GM13977 (cell line): ENCODE measurements around the gene BARHL1.

Experiments
- DNase-seq: peaks from one replicate; pipeline ENCODE4 v3.0.0; 2012; ENCODE audit warnings: low spot score
- in situ Hi-C: fragments of 300-500 bp; cut with MboI; formaldehyde crosslinking; loops from one replicate; pipeline ENCODE4 v1.12.0; 2022; ENCODE audit warnings: low sequenced_read_pairs, low pct_unique_long_range_greater_than_20kb, mixed read lengths, inconsistent platforms; ENCODE audit not compliant: unreplicated experiment
- TF ChIP-seq, protein P1 (sequence below): IDR thresholded peaks from 2 replicates; pipeline ENCODE4 v1.5.1; 2012; ENCODE audit warnings: mild to moderate bottlenecking, control low read depth; ENCODE audit not compliant: insufficient read depth; ENCODE audit errors: extremely low read depth, missing control alignments

The BARHL1 gene

DNA sequence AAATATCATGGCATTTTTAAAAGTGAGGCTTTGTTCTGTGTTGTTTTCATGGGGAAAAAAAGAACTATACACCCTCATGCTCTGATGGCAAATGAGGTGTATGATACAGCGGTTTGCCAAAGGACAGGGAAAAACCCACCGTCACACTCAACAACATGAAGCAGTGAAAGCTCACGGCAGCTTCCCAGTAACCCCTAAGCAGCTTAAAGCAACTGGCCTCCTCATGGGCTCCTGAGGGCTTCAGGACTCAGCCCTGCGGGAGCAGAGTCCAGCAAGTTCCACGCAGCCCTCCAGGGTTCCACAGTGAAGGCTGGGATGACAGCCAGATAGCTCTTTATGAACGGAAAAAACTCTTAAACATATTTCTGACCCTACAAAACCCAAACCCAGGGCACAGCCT is 12.9 kb downstream of the BARHL1 start:
- TF ChIP-seq, protein P1, sequence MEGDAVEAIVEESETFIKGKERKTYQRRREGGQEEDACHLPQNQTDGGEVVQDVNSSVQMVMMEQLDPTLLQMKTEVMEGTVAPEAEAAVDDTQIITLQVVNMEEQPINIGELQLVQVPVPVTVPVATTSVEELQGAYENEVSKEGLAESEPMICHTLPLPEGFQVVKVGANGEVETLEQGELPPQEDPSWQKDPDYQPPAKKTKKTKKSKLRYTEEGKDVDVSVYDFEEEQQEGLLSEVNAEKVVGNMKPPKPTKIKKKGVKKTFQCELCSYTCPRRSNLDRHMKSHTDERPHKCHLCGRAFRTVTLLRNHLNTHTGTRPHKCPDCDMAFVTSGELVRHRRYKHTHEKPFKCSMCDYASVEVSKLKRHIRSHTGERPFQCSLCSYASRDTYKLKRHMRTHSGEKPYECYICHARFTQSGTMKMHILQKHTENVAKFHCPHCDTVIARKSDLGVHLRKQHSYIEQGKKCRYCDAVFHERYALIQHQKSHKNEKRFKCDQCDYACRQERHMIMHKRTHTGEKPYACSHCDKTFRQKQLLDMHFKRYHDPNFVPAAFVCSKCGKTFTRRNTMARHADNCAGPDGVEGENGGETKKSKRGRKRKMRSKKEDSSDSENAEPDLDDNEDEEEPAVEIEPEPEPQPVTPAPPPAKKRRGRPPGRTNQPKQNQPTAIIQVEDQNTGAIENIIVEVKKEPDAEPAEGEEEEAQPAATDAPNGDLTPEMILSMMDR, result no peak
- in situ Hi-C loops, result no loop called here
- DNase-seq, result no peak

GRCh38 chr9:132596200-132596599 is 13.8 kb downstream of the BARHL1 start:
- in situ Hi-C loops, result no loop called here
- TF ChIP-seq, protein P1, result no peak
- no peak for DNase-seq

- TF ChIP-seq, protein P1, result no peak
- in situ Hi-C loops, result no loop called here
Measured at GRCh38 chr9:132597073-132597775, 14.8 kb downstream of the BARHL1 start.

GRCh38 chr9:132600326-132600984 is 18.0 kb downstream of the BARHL1 start:
- TF ChIP-seq, protein P1, result no peak
- in situ Hi-C loops, result no loop called here
- no peak for DNase-seq

More at GRCh38 chr9:132597073-132597775, 14.8 kb downstream of the BARHL1 start:
- DNase-seq, result no peak

GRCh38 chr9:132602207-132602606 is 19.8 kb downstream of the BARHL1 start:
- in situ Hi-C loops, result no loop called here
- DNase-seq, result no peak
- TF ChIP-seq, protein P1, result no peak

DNA sequence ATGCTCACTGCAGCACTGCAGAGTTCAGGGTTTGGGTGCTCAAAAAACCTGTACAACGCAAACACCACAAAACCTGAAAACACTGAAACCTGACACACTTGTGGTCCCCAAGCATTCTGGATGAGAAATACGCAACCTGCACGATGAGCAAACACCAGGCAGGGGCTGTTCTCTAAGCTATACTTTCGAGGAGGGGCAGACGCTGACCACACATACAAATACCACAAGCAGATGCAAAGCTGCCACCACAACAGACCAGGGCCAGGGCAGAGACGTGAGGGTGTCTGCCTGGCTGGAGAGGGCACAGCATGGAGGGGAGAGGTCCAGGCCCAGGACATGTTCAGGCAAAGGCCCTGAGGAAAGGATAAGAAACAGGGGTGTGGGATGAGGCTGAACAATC is 23.0 kb downstream of the BARHL1 start:
- TF ChIP-seq, protein P1, result no peak
- in situ Hi-C loops, result no loop called here
- no peak for DNase-seq
